Spleen (tissue), 11 donors: Measurements from ENCODE around the gene PRKCSH. TPM values are rescaled to one million over a fixed set of nuclear protein-coding genes. Genes with fewer than 3 reads are reported as not detected.
"Not testable (repeated sequence)": the region's sequence is repeated elsewhere in the genome, so short reads cannot be mapped to it uniquely, and the experiment has no call there.

Experiments used
- DNase-seq: peaks from one replicate; pipeline ENCODE4 v3.0.0-alpha.2; 2020
- H3K27ac ChIP-seq, 8 donors: fragments of 200-600 bp; sonication (generic) in 7 of 8; 1 replicate in 4 of 8; 2 replicates in 4 of 8; pipeline versions ENCODE4 v1.5.0 to v1.8.0; 2016 to 2021; ENCODE audit warnings: inconsistent platforms in 4 of 8, mild to moderate bottlenecking in 4 of 8, moderate library complexity in 1 of 8
- H3K27me3 ChIP-seq, 7 donors: fragments of 200-600 bp; sonication (generic) in 6 of 7; replicated peaks in 1 of 7; 1 replicate in 4 of 7; 2 replicates in 3 of 7; pipeline versions ENCODE4 v1.5.0 to v1.8.0; 2016 to 2021; ENCODE audit warnings: inconsistent platforms in 3 of 7, mild to moderate bottlenecking in 1 of 7
- H3K36me3 ChIP-seq, 6 donors: fragments of 200-600 bp; sonication (generic) in 5 of 6; 1 replicate in 4 of 6; 2 replicates in 2 of 6; pipeline versions ENCODE4 v1.5.0 to v1.8.0; 2016 to 2021; ENCODE audit warnings: inconsistent platforms in 2 of 6
- H3K4me1 ChIP-seq, 6 donors: fragments of 200-600 bp; sonication (generic) in 5 of 6; 1 replicate in 3 of 6; 2 replicates in 3 of 6; pipeline versions ENCODE4 v1.5.0 to v1.8.0; 2016 to 2021; ENCODE audit warnings: inconsistent platforms in 3 of 6
- H3K4me3 ChIP-seq, 8 donors: fragments of 200-600 bp; sonication (generic) in 7 of 8; 1 replicate in 4 of 8; 2 replicates in 4 of 8; pipeline versions ENCODE4 v1.5.0 to v1.8.0; 2016 to 2021; ENCODE audit warnings: inconsistent platforms in 4 of 8, mild to moderate bottlenecking in 4 of 8, moderate library complexity in 2 of 8
- H3K9me3 ChIP-seq, 8 donors: fragments of 200-600 bp; sonication (generic) in 7 of 8; 1 replicate in 4 of 8; 2 replicates in 4 of 8; pipeline versions ENCODE4 v1.5.0 to v1.8.0; 2016 to 2021; ENCODE audit warnings: inconsistent platforms in 4 of 8
- POLR2A ChIP-seq, 3 donors: fragments of 450-650 bp; IDR thresholded peaks; one replicate each; pipeline ENCODE4 v1.5.1; 2017; ENCODE audit warnings: antibody characterized with exemption in 3 of 3, mild to moderate bottlenecking in 1 of 3
- POLR2AphosphoS5 ChIP-seq, 3 donors: sonication (generic); formaldehyde crosslinking; IDR thresholded peaks; one replicate each; pipeline ENCODE4 v1.5.1; 2017; ENCODE audit warnings: antibody characterized with exemption in 3 of 3
- WGBS, 5 donors: extraction: QIAGEN DNeasy Blood & Tissue Kit in 3 of 5; methylation state at CpG; one replicate each; pipeline versions ENCODE4 v1.1.5 to v1.1.7; 2013 to 2018; 5-methylcytosine and 5-hydroxymethylcytosine counted together
- intact Hi-C: fragments of 100-400 bp; cut with DNase I; formaldehyde crosslinking; loops from one replicate; pipeline ENCODE4 v1.15.0; 2023; ENCODE audit warnings: low total_unique reads
- polyA plus RNA-seq, 3 donors: library from polyadenylated mRNA; stranded (reverse); fragments of 200-250 nt; gene quantifications; one replicate each; pipeline ENCODE4 v1.2.1, GENCODE V29; 2013
- total RNA-seq, 7 donors: library from RNA; depleted of rRNA in 3 of 7; stranded (reverse); fragments of >200 nt in 3 of 7; fragmentation: NEBNext Ultra II Directional in 4 of 7; extraction: Animal tissue kit (Norgen Biotek cat#: 25700) in 4 of 7; gene quantifications; one replicate each; pipeline versions ENCODE4 v1.1.0 to v1.2.1, GENCODE V29; 2016 to 2021
- TF ChIP-seq, protein P1 (sequence below), 11 experiments: fragments of 200-600 bp in 7 of 11; fragments of 450-650 bp in 4 of 11; sonication (generic) in 4 of 11; IDR thresholded peaks in 8 of 11; conservative IDR thresholded peaks in 3 of 11; 1 replicate in 7 of 11; 2 replicates in 4 of 11; pipeline versions ENCODE4 v1.4.0 to v1.8.0; 2016 to 2021; ENCODE audit warnings: antibody characterized with exemption in 11 of 11, inconsistent platforms in 4 of 11, mild to moderate bottlenecking in 1 of 11
- donor health status: healthy with polysubstance abuse.
- donor health status: DM: no; HTN: no; CAD: no; lungs with moderate emphysema.
- donor health status: DM: no; HTN: no; CAD: no.
- donor health status: Bipolar disorder and iron deficiency.
- donor health status: healthy.
- donor health status: DM: no; HTN: no; CAD: no.
- donor health status: DM: yes; HTN: yes; CAD: no.

The PRKCSH gene
- total and polyA plus RNA-seq, 10 donors, result 80.3 to 258 (median 145) TPM

DNA sequence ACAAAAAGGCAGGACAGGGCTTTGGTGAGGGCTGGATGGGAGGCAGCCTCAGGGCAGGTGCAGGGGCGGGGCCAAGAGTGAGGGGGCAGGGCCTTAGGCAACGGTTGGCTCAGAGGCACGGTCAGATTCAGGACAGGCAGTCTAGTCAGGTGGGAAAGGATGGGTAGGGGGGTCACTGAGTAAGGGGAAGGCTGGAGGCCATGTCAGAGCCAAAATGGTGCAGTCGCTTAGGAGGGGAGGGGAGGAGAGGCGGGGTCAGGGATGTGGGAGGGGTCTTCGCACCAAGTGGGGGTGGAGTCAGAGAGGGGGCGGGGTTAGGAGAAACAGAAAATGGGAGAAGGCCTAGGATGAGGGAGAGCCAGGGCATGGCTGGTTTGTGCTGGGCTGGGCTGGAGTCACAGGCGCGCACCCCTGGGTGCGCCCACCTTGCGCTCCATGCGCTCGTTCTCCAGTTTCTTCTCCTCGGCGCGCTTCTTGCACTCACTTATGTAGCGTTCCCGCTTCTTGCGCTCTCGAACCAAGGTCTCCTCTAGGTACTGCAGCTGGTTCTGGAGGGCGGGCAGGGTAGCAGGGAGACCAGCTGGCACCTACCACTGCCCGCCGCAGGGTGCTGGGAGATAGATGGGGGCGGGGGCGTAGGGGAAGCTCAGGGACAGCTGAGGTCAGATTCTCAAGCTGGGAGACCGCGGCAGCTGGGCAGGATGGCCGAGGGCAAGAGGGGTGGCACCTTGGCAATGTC is 9.5 kb upstream of the PRKCSH start:
- Histone ChIP-seq H3K4me3 (no peak overlapping the region), H3K27me3 (peaks cover 0 to 35% (median 32%) of the 10 kb centered on the region in 7 donors), H3K27ac (no peak overlapping the region), H3K4me1 (peaks cover 20 to 33% (median 30%) of the 10 kb centered on the region in 6 donors), H3K36me3 (no peaks in the 10 kb centered on the region), H3K9me3 (no peaks in the 10 kb centered on the region)
- WGBS, 5 donors, result 89 to 93% (median 92%) methylated on average over 24 to 28 of the region's 28 CpGs
- TF ChIP-seq POLR2A (IDR thresholded peaks at IDR 0.05) (no peak), POLR2AphosphoS5 (IDR thresholded peaks at IDR 0.05) (no peak)
- TF ChIP-seq, protein P1, sequence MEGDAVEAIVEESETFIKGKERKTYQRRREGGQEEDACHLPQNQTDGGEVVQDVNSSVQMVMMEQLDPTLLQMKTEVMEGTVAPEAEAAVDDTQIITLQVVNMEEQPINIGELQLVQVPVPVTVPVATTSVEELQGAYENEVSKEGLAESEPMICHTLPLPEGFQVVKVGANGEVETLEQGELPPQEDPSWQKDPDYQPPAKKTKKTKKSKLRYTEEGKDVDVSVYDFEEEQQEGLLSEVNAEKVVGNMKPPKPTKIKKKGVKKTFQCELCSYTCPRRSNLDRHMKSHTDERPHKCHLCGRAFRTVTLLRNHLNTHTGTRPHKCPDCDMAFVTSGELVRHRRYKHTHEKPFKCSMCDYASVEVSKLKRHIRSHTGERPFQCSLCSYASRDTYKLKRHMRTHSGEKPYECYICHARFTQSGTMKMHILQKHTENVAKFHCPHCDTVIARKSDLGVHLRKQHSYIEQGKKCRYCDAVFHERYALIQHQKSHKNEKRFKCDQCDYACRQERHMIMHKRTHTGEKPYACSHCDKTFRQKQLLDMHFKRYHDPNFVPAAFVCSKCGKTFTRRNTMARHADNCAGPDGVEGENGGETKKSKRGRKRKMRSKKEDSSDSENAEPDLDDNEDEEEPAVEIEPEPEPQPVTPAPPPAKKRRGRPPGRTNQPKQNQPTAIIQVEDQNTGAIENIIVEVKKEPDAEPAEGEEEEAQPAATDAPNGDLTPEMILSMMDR (IDR thresholded peaks at IDR 0.05 in 8 of 11, conservative IDR thresholded peaks at IDR 0.05 in 3 of 11), result no peak
- intact Hi-C loops, result no loop called here
- no peak for DNase-seq

DNA sequence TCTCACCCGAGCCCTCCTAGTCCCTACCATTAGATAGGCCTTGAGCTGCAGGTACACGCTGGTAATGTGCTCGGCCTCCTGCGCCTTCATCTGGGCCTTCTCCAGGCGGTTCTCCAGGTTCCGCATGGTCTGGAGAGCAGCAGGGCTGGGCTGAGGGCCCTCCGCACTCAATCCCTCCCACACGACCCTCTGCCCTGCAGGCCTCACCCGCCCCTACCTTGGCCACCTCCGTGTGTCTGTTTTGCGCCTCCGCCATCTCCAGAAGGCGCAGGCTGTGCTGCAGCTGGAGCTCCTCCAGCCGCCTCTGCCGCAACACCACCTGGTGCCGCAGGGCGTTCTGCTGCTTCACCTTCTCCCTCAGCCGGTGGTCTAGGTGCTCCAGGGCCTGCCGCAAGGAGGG is 8.8 kb upstream of the PRKCSH start:
- TF ChIP-seq, protein P1 (IDR thresholded peaks at IDR 0.05 in 8 of 11, conservative IDR thresholded peaks at IDR 0.05 in 3 of 11), result no peak
- TF ChIP-seq POLR2A (IDR thresholded peaks at IDR 0.05) (no peak), POLR2AphosphoS5 (IDR thresholded peaks at IDR 0.05) (no peak)
- peaks cover 0 to 27% (median 24%) of the 10 kb centered on the region in 7 donors for H3K27me3 ChIP-seq
- no peak for DNase-seq
- H3K4me1 ChIP-seq, result peaks cover 13 to 25% (median 23%) of the 10 kb centered on the region in 6 donors
- no peak overlapping the region for H3K4me3 ChIP-seq
- no peak overlapping the region for H3K27ac ChIP-seq
- WGBS, 5 donors, result 91 to 94% (median 92%) methylated on average over 18 to 19 of the region's 19 CpGs
- intact Hi-C loops, result no loop called here
- no peaks in the 10 kb centered on the region for H3K36me3 ChIP-seq
- no peaks in the 10 kb centered on the region for H3K9me3 ChIP-seq

- H3K4me1 ChIP-seq, result peaks cover 23 to 39% (median 30%) of the 10 kb centered on the region in 6 donors
- intact Hi-C loops, H3K9me3 ChIP-seq, H3K4me3 ChIP-seq, DNase-seq, H3K27me3 ChIP-seq, H3K27ac ChIP-seq: not testable (repeated sequence)
- WGBS, 5 donors, result 85 to 100% (median 99%) methylated on average over 3 of the region's 3 CpGs
- peaks cover 0 to 24% (median 21%) of the 10 kb centered on the region in 6 donors for H3K36me3 ChIP-seq
These were observed 1.9 kb upstream of the PRKCSH start for GRCh38 chr19:11433526-11433925.

DNA sequence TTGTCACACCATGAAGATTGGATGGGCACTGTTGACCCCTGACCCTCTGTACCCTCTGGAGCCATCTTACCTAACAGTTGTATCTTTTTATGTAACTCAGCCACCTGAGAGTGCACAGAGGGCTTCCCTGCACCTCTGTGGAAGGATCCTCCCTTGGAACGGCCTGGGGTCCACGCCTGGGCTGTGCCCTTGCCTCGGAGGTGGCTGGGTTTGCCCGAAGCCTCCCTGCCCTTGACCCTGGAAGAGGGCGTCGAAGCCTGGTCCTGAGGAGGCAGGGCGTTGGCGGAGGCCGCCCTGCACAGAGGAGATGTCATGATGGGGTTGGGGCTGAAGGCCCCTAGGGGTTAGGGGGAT is 755 bp upstream of the PRKCSH start:
- WGBS, 5 donors, result 8 to 15% (median 10%) methylated on average over 9 of the region's 9 CpGs
- Histone ChIP-seq H3K4me3 (peak overlapping the region; percentile 32 to 93 (median 84)), H3K27me3 (no peaks in the 10 kb centered on the region), H3K36me3 (peaks cover 0 to 34% (median 31%) of the 10 kb centered on the region in 6 donors), H3K4me1 (peaks cover 23 to 39% (median 30%) of the 10 kb centered on the region in 6 donors), H3K27ac (peak overlapping the region; percentile 48 to 91 (median 86)), H3K9me3 (no peaks in the 10 kb centered on the region)
- TF ChIP-seq, protein P1 (IDR thresholded peaks at IDR 0.05 in 8 of 11, conservative IDR thresholded peaks at IDR 0.05 in 3 of 11), result no peak
- TF ChIP-seq POLR2A (IDR thresholded peaks at IDR 0.05) (no peak), POLR2AphosphoS5 (IDR thresholded peaks at IDR 0.05) (no peak)
- no peak for DNase-seq
- intact Hi-C loops, result loop anchor here (5.0 kb wide), 1 partner anchor 52 kb away; the partner anchor contains the start of gene EPOR
